K562 (cell line): ENCODE results near the gene TMEM120B. TPM values are rescaled to one million over a fixed set of nuclear protein-coding genes. Genes with fewer than 3 reads are reported as not detected.

ENCODE experiments used
- CCNT2 ChIP-seq: IDR thresholded peaks from 2 replicates; pipeline ENCODE4 v1.6.1; 2011; ENCODE audit warnings: borderline replicate concordance, low read depth, mild to moderate bottlenecking, moderate library complexity, mixed read lengths, low read length; ENCODE audit not compliant: insufficient read length; ENCODE audit errors: extremely low read depth
- E2F5 ChIP-seq: sonication (generic); formaldehyde crosslinking; IDR thresholded peaks from 2 replicates; pipeline ENCODE4 v1.8.0; 2022; ENCODE audit warnings: mild to moderate bottlenecking, missing genetic modification reagents
- E2F6 ChIP-seq, 2 experiments: IDR thresholded peaks; 2 replicates each; pipeline ENCODE4 v1.6.1; 2011; ENCODE audit warnings: borderline replicate concordance in 1 of 2, control low read depth in 1 of 2, low read depth in 1 of 2, low read length in 1 of 2, mild to moderate bottlenecking in 1 of 2, mixed read lengths in 1 of 2, moderate library complexity in 1 of 2; ENCODE audit not compliant: insufficient read depth in 1 of 2, insufficient read length in 1 of 2, poor library complexity in 1 of 2, severe bottlenecking in 1 of 2; ENCODE audit errors: extremely low read depth in 1 of 2
- ESRRA ChIP-seq: fragments of 450-650 bp; IDR thresholded peaks from 2 replicates; pipeline ENCODE4 v1.6.1; 2014; ENCODE audit warnings: low read depth, mild to moderate bottlenecking, moderate library complexity, borderline replicate concordance
- FOXA1 ChIP-seq: fragments of 450-650 bp; IDR thresholded peaks from 2 replicates; pipeline ENCODE4 v1.6.1; 2016; ENCODE audit warnings: mild to moderate bottlenecking, borderline replicate concordance
- HDAC2 ChIP-seq: fragments of 450-650 bp; IDR thresholded peaks from 2 replicates; pipeline ENCODE4 v1.6.1; 2016; ENCODE audit warnings: mild to moderate bottlenecking
- MCM7 ChIP-seq, 2 experiments: fragments of 450-650 bp; IDR thresholded peaks; 2 replicates each; pipeline ENCODE4 v1.6.1; 2016 to 2018
- MED1 ChIP-seq: sonication (generic); formaldehyde crosslinking; IDR thresholded peaks from 2 replicates; pipeline ENCODE4 v1.8.1; 2023; ENCODE audit warnings: missing genetic modification reagents, borderline replicate concordance
- MIER1 ChIP-seq: fragments of 450-650 bp; IDR thresholded peaks from 2 replicates; pipeline ENCODE4 v1.6.1; 2016; ENCODE audit warnings: antibody characterized with exemption, mild to moderate bottlenecking, low read depth
- MTA3 ChIP-seq: fragments of 450-650 bp; formaldehyde crosslinking; IDR thresholded peaks from 2 replicates; pipeline ENCODE4 v1.6.1; 2017; ENCODE audit warnings: mild to moderate bottlenecking, borderline replicate concordance
- TEAD2 ChIP-seq: fragments of 450-650 bp; IDR thresholded peaks from 2 replicates; pipeline ENCODE4 v1.6.1; 2016; ENCODE audit warnings: missing genetic modification characterization, control low read depth, missing compliant biosample characterization
- ZNF232 ChIP-seq: sonication (generic); formaldehyde crosslinking; IDR thresholded peaks from 2 replicates; pipeline ENCODE4 v1.8.0; 2022; ENCODE audit warnings: mild to moderate bottlenecking, missing genetic modification reagents
- ZNF3 ChIP-seq: fragments of 250-450 bp; sonication (Bioruptor Pico); IDR thresholded peaks from 2 replicates; pipeline ENCODE4 v1.5.0; 2021; ENCODE audit warnings: mild to moderate bottlenecking, moderate library complexity
- ZNF407 ChIP-seq: fragments of 450-650 bp; IDR thresholded peaks from 2 replicates; pipeline ENCODE4 v1.6.1; 2016; ENCODE audit warnings: low read depth
- ZNF57 ChIP-seq: fragments of 450-650 bp; formaldehyde crosslinking; IDR thresholded peaks from 2 replicates; pipeline ENCODE4 v1.4.0; 2020; ENCODE audit warnings: mild to moderate bottlenecking, moderate library complexity
- polyA plus RNA-seq, 8 experiments: library from polyadenylated mRNA; depleted of rRNA in 4 of 8; stranded (reverse) in 5 of 8; unstranded in 3 of 8; fragments of >200 nt; fragmentation: Nextera tagmentation in 2 of 8; fragmentation: Illumina TruSeq in 1 of 8; extraction: Ambion mirVana in 2 of 8; extraction: Trizol in 1 of 8; gene quantifications; 2 replicates each; pipeline versions ENCODE4 v1.2.1 to v1.2.3, GENCODE V29; 2011 to 2014; ENCODE audit warnings: inconsistent platforms in 1 of 8, missing spikeins in 1 of 8
- total RNA-seq, 7 experiments: library from RNA; depleted of rRNA in 6 of 7; stranded (reverse); fragments of >200 nt in 6 of 7; fragmentation: Illumina TruSeq in 2 of 7; extraction: Trizol in 2 of 7; gene quantifications; 2 replicates each; pipeline versions ENCODE4 v1.2.1 to v1.2.3, GENCODE V29; 2011 to 2021; ENCODE audit warnings: low replicate concordance in 1 of 7

Gene TMEM120B
- total and polyA plus RNA-seq, 9 of the 15 experiments (the other 6 are each of a cell fraction or from before 2014, with no cell fraction given): 1.7 to 18.6 (median 7.4) TPM

DNA sequence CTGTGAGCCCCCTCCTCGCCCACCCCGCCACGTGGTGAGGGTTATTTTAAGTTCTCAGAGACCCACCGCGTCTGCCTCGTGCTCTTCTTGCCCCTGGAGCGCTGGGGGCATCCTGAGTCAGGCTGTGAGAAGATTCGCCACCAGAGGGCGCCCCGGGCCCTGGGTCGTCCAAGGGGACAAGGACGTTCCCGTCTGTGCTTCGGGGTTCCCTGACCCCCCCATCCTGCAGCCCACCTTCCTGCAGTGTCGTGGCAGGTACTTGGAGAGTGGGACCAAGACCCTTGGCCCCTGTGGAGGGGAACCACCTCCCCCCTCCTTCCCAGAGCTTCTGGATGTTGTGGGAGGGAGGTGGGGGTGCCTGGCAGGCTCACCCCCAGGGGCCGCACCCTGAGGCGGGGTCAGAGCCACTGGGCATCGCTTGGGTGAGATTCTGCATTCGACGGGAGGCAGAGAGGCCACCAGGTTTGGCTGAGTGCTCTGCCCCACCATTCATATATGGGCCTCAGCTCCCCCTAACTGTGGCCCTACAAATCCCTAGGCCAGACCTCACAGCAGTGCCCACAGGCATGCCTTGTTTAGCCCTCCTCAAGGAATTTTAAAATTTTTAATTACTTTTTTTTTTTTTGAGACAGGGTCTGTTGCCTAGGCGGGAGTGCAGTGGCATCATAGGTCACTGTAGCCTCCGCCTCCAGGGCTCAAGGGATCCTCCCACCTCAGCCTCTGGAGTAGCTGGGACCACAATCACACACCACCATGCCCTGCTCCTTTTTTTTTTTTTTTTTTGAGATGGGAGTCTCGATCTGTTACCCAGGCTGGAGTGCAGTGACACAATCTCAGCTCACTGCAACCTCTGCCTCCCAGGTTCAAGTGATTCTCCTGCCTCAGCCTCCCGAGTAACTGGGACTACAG, 63.9 kb downstream of the TMEM120B start (continued):
- TF ChIP-seq ZNF407: no peak
- no peak for TF ChIP-seq ZNF3
- 0 out of 2 replicates have a peak, but pooled peaks have one; percentile 27 for TF ChIP-seq E2F5 (CRISPR knock-in tag)
- TF ChIP-seq MED1 (CRISPR knock-in tag): no peak
- peak; percentile 51; the same call in 1 of the 2 replicates for TF ChIP-seq MTA3
- no peak for TF ChIP-seq MIER1
- no peak for TF ChIP-seq MCM7 (IDR thresholded peaks at IDR 0.05)
- TF ChIP-seq E2F6 (IDR thresholded peaks at IDR 0.05; ENCODE audit: borderline replicate concordance in 1 of 2, extremely low read depth in 1 of 2, insufficient read depth in 1 of 2, insufficient read length in 1 of 2, low read depth in 1 of 2, low read length in 1 of 2, poor library complexity in 1 of 2, severe bottlenecking in 1 of 2): peak in 1 of 2 experiments; percentile 37
- TF ChIP-seq ZNF232 (CRISPR knock-in tag): no peak
- TF ChIP-seq TEAD2 (tag): no peak
- peak; percentile 38; the same call in 1 of the 2 replicates for TF ChIP-seq HDAC2
- peak; percentile 57; the same call in 1 of the 2 replicates for TF ChIP-seq ESRRA
- no peak for TF ChIP-seq CCNT2
- no peak for TF ChIP-seq FOXA1
- no peak for TF ChIP-seq ZNF57
